T-helper 2 cell treated with Interferon-gamma antibody and Interleukin-4, amounts not matched to agents 100 ng/mL and 5 ng/mL, for 36 hours (primary cell): ENCODE results near the gene CSTPP1. TPM values are rescaled to one million over a fixed set of nuclear protein-coding genes. Genes with fewer than 3 reads are reported as not detected.

Experiments
- intact Hi-C: fragments of 100-400 bp; cut with micrococcal nuclease; formaldehyde crosslinking; loops from one replicate; pipeline ENCODE4 v1.15.1; 2023
- total RNA-seq: library from RNA; stranded (reverse); gene quantifications from 2 replicates; pipeline ENCODE4 v1.2.3, GENCODE V29; 2022

CSTPP1 gene
- 17.4 and 17.8 TPM in 2 replicates for total RNA-seq

GRCh38 chr11:46936138-46937110 is at the start of gene CSTPP1:
Gene CSTPP1 (plus strand): TSS chr11:46936761. CDS start chr11:46936806, 45 bp downstream.
- intact Hi-C loops, result loop anchor here (2.0 to 5.0 kb wide), 3 partner anchors 16 to 312 kb away; partner anchors contain the start of genes ACP2, ARHGAP1 and ZNF408

- intact Hi-C loops, result loop anchor here (1.0 to 2.0 kb wide), 3 partner anchors 9 to 265 kb away; no protein-coding TSS in a partner anchor
Measured at GRCh38 chr11:46888636-46889035, 47.9 kb upstream of the CSTPP1 start.

GRCh38 chr11:46889251-46889650 is 47.3 kb upstream of the CSTPP1 start:
- intact Hi-C loops, result loop anchor here (1.0 to 2.0 kb wide), 3 partner anchors 8 to 264 kb away; no protein-coding TSS in a partner anchor

- intact Hi-C loops, result loop anchor here (1.0 to 2.0 kb wide), 3 partner anchors 7 to 263 kb away; no protein-coding TSS in a partner anchor
Measured at GRCh38 chr11:46889689-46890475, 46.7 kb upstream of the CSTPP1 start.

GRCh38 chr11:46890665-46891064 is 45.9 kb upstream of the CSTPP1 start:
- intact Hi-C loops, result no loop called here

GRCh38 chr11:46892109-46892508 is 44.5 kb upstream of the CSTPP1 start:
- intact Hi-C loops, result no loop called here

- intact Hi-C loops, result no loop called here
Measured at GRCh38 chr11:46892838-46893237, 43.7 kb upstream of the CSTPP1 start.

GRCh38 chr11:46894506-46894905 is 42.1 kb upstream of the CSTPP1 start:
- intact Hi-C loops, result no loop called here

GRCh38 chr11:46894961-46895360 is 41.6 kb upstream of the CSTPP1 start:
- intact Hi-C loops, result no loop called here

- intact Hi-C loops, result no loop called here
Measured at GRCh38 chr11:46895821-46896220, 40.7 kb upstream of the CSTPP1 start.

GRCh38 chr11:46896719-46897406 is 39.7 kb upstream of the CSTPP1 start:
- intact Hi-C loops, result loop anchor here (1.0 kb wide), 1 partner anchor 8 kb away; no protein-coding TSS in a partner anchor

- intact Hi-C loops, result no loop called here
Measured at GRCh38 chr11:46898396-46899095, 38.0 kb upstream of the CSTPP1 start.

- intact Hi-C loops, result no loop called here
Measured at GRCh38 chr11:46899501-46900025, 37.0 kb upstream of the CSTPP1 start.

GRCh38 chr11:46900091-46900746 is 36.3 kb upstream of the CSTPP1 start:
- intact Hi-C loops, result no loop called here

- intact Hi-C loops, result no loop called here
Measured at GRCh38 chr11:46901156-46901555, 35.4 kb upstream of the CSTPP1 start.

- intact Hi-C loops, result no loop called here
Measured at GRCh38 chr11:46902694-46903093, 33.9 kb upstream of the CSTPP1 start.

GRCh38 chr11:46903846-46904245 is 32.7 kb upstream of the CSTPP1 start:
- intact Hi-C loops, result no loop called here

GRCh38 chr11:46905806-46906205 is 30.8 kb upstream of the CSTPP1 start:
- intact Hi-C loops, result no loop called here

GRCh38 chr11:46906609-46907041 is 29.9 kb upstream of the CSTPP1 start:
- intact Hi-C loops, result no loop called here

GRCh38 chr11:46907606-46908005 is 29.0 kb upstream of the CSTPP1 start:
- intact Hi-C loops, result no loop called here
